ES-I3 (cell line): ENCODE data around the gene TIGD2.

Experiments
- H3K36me3 ChIP-seq: 2 replicates; pipeline ENCODE4 v1.6.1; 2013; ENCODE audit warnings: mild to moderate bottlenecking, low read length, control low read depth, moderate library complexity; ENCODE audit not compliant: insufficient read depth
- H3K4me1 ChIP-seq: 2 replicates; pipeline ENCODE4 v1.6.1; 2013; ENCODE audit warnings: mild to moderate bottlenecking, control low read depth, low read length; ENCODE audit not compliant: insufficient read depth
- H3K9ac ChIP-seq: 2 replicates; pipeline ENCODE4 v1.6.1; 2013; ENCODE audit warnings: low read depth, mild to moderate bottlenecking, low read length, moderate library complexity
- H3K9me3 ChIP-seq: 2 replicates; pipeline ENCODE4 v1.6.1; 2013; ENCODE audit warnings: mild to moderate bottlenecking, low read length, moderate library complexity; ENCODE audit not compliant: control insufficient read depth, insufficient read depth

TIGD2 gene

GRCh38 chr4:89108091-89108490 lies 3.2 kb upstream of the TIGD2 start:
- H3K4me1 ChIP-seq: no peaks in the 10 kb centered on the region; the same call in 1 of the 2 replicates
- H3K36me3 ChIP-seq: no peaks in the 10 kb centered on the region
- peaks cover 2% of the 10 kb centered on the region; the same call in 1 of the 2 replicates for H3K9me3 ChIP-seq
- H3K9ac ChIP-seq: no peak overlapping the region

DNA sequence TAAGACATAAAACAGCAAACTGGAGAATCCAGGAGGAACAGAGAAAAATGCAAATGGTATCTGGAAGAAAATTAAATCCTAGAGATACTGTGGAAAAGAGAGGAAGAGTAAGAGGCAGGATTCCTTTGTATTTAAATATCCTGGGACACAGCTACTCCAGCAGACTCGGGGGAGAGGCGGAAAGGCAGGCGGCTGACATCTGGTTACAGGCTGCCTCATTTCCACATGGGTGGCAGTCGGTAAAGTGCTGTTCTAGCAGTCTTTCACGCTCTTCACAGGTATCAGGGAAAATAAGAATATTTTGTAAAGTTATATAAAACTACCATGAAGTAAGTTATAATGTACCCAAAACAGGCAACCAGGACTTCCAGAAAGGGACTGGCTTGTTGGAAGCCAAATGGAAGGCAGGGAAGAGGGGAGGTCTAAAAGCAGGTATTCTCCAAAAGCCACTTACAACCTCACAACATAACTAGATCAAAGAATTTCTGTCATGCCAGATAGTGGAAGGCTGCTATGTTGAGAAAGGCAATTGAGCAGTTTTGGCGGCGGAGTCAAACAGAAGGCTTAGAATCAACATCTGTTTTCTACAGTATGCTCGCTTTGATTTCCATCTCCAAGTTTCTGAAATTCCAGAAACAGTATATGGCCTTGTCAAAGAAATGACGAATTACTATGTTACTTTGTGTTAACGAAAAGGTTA lies 1.3 kb upstream of the TIGD2 start:
- H3K9ac ChIP-seq: peak overlapping the region; percentile 90; the same call in 1 of the 2 replicates

GRCh38 chr4:89110541-89110985 lies 770 bp upstream of the TIGD2 start:
- H3K9ac ChIP-seq: peak overlapping the region; percentile 90
- 0 out of 2 replicates have a peak, but pooled peaks cover 4% of the 10 kb centered on the region for H3K36me3 ChIP-seq
- peaks cover 2% of the 10 kb centered on the region; the same call in 1 of the 2 replicates for H3K9me3 ChIP-seq
- H3K4me1 ChIP-seq: no peaks in the 10 kb centered on the region; the same call in 1 of the 2 replicates

More for the DNA sequence above, 1.3 kb upstream of the TIGD2 start:
- Histone ChIP-seq H3K9me3 (peaks cover 2% of the 10 kb centered on the region; the same call in 1 of the 2 replicates), H3K4me1 (no peaks in the 10 kb centered on the region; the same call in 1 of the 2 replicates), H3K36me3 (0 out of 2 replicates have a peak, but pooled peaks cover 2% of the 10 kb centered on the region)

DNA sequence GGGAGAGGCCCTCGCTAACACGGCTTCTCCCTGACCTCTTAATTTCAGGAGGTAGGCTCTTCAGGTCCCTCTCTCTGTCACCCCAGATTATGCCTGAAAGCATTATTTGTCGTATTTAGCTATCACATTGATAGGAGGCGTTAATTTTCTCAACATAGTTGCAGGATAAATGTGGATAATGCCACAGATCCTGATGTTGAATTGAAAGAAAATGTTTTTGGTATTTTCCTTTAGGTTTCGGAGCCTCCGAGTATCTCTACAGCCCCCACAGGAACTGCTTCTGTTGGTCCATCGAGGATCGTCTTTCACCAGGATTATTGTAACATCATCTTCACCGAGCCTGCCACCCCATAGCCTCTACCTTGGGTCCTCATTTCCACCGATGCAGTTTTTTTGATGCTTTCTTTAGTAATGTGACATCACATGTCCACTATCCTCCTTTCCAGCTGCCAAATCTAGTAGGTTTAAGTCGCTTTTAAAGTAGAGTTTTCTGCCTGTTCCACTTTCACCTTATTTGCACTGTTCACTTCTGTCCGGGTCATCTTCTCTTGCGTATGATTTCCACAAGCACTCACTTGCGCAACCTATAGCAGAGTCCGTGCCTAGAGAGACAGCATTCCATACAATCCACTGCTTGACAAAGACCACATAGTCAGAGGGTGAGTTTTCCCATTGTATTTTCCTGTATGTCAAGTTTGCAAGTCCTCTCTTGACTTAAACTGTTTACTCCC lies 665 bp downstream of the TIGD2 start:
- 0 out of 2 replicates have a peak, but pooled peaks cover 4% of the 10 kb centered on the region for H3K36me3 ChIP-seq
- peak overlapping the region; percentile 85 for H3K9ac ChIP-seq
- 0 out of 2 replicates have a peak, but pooled peaks cover 2% of the 10 kb centered on the region for H3K9me3 ChIP-seq
- H3K4me1 ChIP-seq: no peaks in the 10 kb centered on the region; the same call in 1 of the 2 replicates

DNA sequence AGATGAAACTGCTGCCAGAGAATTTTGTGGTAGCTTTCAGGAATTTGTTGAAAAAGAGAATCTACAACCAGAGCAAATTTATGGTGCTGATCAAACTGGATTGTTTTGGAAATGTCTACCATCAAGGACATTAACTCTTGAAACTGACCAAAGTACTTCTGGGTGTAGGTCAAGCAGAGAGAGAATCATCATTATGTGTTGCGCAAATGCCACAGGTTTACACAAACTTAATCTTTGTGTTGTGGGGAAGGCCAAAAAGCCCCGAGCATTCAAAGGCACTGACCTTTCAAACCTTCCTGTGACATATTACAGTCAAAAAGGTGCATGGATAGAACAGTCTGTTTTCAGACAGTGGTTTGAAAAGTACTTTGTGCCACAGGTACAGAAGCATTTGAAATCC lies 2.1 kb downstream of the TIGD2 start:
- no peaks in the 10 kb centered on the region; the same call in 1 of the 2 replicates for H3K4me1 ChIP-seq
- H3K36me3 ChIP-seq: 0 out of 2 replicates have a peak, but pooled peaks cover 4% of the 10 kb centered on the region
- no peak overlapping the region for H3K9ac ChIP-seq
- H3K9me3 ChIP-seq: no peaks in the 10 kb centered on the region

- H3K9ac ChIP-seq: no peak overlapping the region
- H3K9me3 ChIP-seq: no peaks in the 10 kb centered on the region
- no peaks in the 10 kb centered on the region; the same call in 1 of the 2 replicates for H3K4me1 ChIP-seq
These were observed 2.8 kb downstream of the TIGD2 start for GRCh38 chr4:89114100-89114499.

GRCh38 chr4:89117115-89117514 lies 5.8 kb downstream of the TIGD2 start:
- H3K9ac ChIP-seq: no peak overlapping the region
- H3K4me1 ChIP-seq: no peaks in the 10 kb centered on the region

More at GRCh38 chr4:89114100-89114499, 2.8 kb downstream of the TIGD2 start:
- 0 out of 2 replicates have a peak, but pooled peaks cover 4% of the 10 kb centered on the region for H3K36me3 ChIP-seq

GRCh38 chr4:89119166-89119565 lies 7.8 kb downstream of the TIGD2 start:
- 0 out of 2 replicates have a peak, but pooled peaks cover 4% of the 10 kb centered on the region for H3K36me3 ChIP-seq
- H3K9me3 ChIP-seq: peaks cover 6% of the 10 kb centered on the region
- no peaks in the 10 kb centered on the region for H3K4me1 ChIP-seq
- H3K9ac ChIP-seq: no peak overlapping the region

More at GRCh38 chr4:89117115-89117514, 5.8 kb downstream of the TIGD2 start:
- 0 out of 2 replicates have a peak, but pooled peaks cover 4% of the 10 kb centered on the region for H3K36me3 ChIP-seq
- H3K9me3 ChIP-seq: no peaks in the 10 kb centered on the region

DNA sequence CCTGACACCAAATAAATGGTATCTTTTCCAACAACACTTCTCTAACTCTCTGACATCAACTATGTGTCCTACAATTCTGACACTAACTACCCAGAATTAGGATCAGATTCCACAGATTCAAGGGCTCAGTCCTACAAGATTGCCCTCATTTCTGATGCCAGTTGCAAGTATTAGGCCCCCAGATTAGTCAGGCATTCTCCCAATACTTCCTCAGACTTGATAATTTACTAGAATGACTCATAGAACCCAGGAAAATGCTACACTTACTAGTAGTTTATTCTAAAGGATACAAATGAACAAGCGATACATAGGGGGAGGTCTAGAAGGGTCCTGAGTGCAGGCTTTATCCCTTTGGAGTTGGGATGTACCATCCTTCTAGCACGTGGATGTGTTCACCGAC lies 8.5 kb downstream of the TIGD2 start:
- peaks cover 6% of the 10 kb centered on the region for H3K9me3 ChIP-seq
- no peaks in the 10 kb centered on the region for H3K4me1 ChIP-seq
- H3K36me3 ChIP-seq: 0 out of 2 replicates have a peak, but pooled peaks cover 4% of the 10 kb centered on the region
- H3K9ac ChIP-seq: no peak overlapping the region

- Histone ChIP-seq H3K36me3 (no peaks in the 10 kb centered on the region), H3K9me3 (peaks cover 6% of the 10 kb centered on the region), H3K9ac (no peak overlapping the region), H3K4me1 (no peaks in the 10 kb centered on the region)
These were observed 10.2 kb downstream of the TIGD2 start for GRCh38 chr4:89121387-89122068.

- no peak overlapping the region for H3K9ac ChIP-seq
- H3K9me3 ChIP-seq: peaks cover 6% of the 10 kb centered on the region
- no peaks in the 10 kb centered on the region for H3K36me3 ChIP-seq
- no peaks in the 10 kb centered on the region for H3K4me1 ChIP-seq
These were observed 12.1 kb downstream of the TIGD2 start for GRCh38 chr4:89123451-89123851.

DNA sequence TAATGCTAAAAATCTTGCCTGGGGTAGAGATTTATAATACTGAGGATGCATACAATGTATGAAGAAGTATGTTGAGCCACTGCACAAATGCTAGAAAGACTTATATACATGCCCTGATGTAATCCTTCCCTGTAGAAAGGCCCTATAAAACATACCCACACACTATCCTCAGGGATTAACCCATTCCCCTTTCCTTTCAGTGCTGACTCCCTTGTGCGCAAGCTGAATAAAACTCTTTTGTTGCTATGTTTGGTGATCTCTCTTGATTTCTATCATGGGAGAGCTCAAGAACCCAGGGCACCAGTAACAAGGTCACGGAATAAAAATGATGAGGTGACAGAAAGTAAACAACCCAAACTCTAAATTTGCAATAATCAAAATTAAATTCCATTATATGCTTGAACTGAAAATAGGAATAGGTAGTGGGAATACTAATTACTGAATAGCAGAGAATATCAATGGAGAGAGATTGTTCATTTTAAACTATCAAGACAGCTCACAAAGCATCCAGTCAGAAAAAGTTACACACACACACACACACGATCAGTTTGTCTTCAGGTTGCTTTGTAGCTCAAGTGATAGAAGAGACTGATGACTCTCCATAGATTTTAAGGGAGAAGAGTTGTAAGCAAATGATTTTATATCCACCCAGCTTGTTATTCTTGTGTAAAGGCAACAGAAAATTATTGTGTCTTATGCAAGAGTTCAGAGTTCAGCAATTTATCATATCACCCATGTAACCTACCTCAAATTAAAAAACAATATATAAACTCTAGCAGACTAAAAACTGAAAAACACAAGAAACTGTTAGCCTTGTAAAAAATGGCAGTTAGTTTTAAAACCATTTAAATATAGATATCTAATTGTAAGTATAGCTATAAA lies 14.8 kb downstream of the TIGD2 start:
- no peaks in the 10 kb centered on the region for H3K36me3 ChIP-seq
- H3K9ac ChIP-seq: no peak overlapping the region
- peaks cover 6% of the 10 kb centered on the region for H3K9me3 ChIP-seq
- H3K4me1 ChIP-seq: no peaks in the 10 kb centered on the region

- H3K9me3 ChIP-seq: no peaks in the 10 kb centered on the region
- H3K9ac ChIP-seq: no peak overlapping the region
- H3K36me3 ChIP-seq: no peaks in the 10 kb centered on the region
- H3K4me1 ChIP-seq: no peaks in the 10 kb centered on the region
These were observed 17.8 kb downstream of the TIGD2 start for GRCh38 chr4:89129080-89129640.
